DND-41 (cell line): Measurements from ENCODE around the gene B4GALT1.

Source experiments
- ATAC-seq: fragments of 200-7000 bp; cut with Tn5 transposase; 3 replicates; pipeline ENCODE4 v1.9.1; 2021; ENCODE audit warnings: low read depth; ENCODE audit not compliant: insufficient read depth
- DNase-seq: peaks from one replicate; pipeline ENCODE4 v3.0.0-alpha.2; 2020
- H2AFZ ChIP-seq: 2 replicates; pipeline ENCODE4 v1.6.0; 2012; ENCODE audit warnings: low read depth, low read length
- H3K27ac ChIP-seq: 2 replicates; pipeline ENCODE4 v1.5.1; 2012; ENCODE audit warnings: low read length, inconsistent platforms
- H3K27me3 ChIP-seq: fragments of 200-600 bp; sonication (generic); 2 replicates; pipeline ENCODE4 v1.6.0; 2012; ENCODE audit warnings: low read length, mild to moderate bottlenecking, inconsistent platforms; ENCODE audit not compliant: insufficient read depth, poor library complexity
- H3K36me3 ChIP-seq: 2 replicates; pipeline ENCODE4 v1.5.1; 2012; ENCODE audit warnings: low read length, inconsistent platforms; ENCODE audit not compliant: insufficient read depth
- H3K4me1 ChIP-seq: 2 replicates; pipeline ENCODE4 v1.5.1; 2012; ENCODE audit warnings: mild to moderate bottlenecking, low read length; ENCODE audit not compliant: insufficient read depth
- H3K4me2 ChIP-seq: 2 replicates; pipeline ENCODE4 v1.6.0; 2012; ENCODE audit warnings: mild to moderate bottlenecking, moderate library complexity, low read length, inconsistent platforms; ENCODE audit not compliant: insufficient read depth
- H3K4me3 ChIP-seq, 2 experiments: fragments of 200-600 bp in 1 of 2; shearing (Covaris generic) in 1 of 2; 2 replicates each; pipeline ENCODE4 v1.5.1; 2012 to 2016; ENCODE audit warnings: inconsistent platforms in 2 of 2, low read length in 2 of 2, mild to moderate bottlenecking in 2 of 2, low read depth in 1 of 2, moderate library complexity in 1 of 2
- H3K79me2 ChIP-seq: 2 replicates; pipeline ENCODE4 v1.6.0; 2012; ENCODE audit warnings: low read length, inconsistent platforms; ENCODE audit not compliant: insufficient read depth
- H3K9ac ChIP-seq: 2 replicates; pipeline ENCODE4 v1.6.0; 2012; ENCODE audit warnings: low read depth, mild to moderate bottlenecking, inconsistent platforms, low read length, moderate library complexity
- H3K9me3 ChIP-seq: 2 replicates; pipeline ENCODE4 v1.5.1; 2012; ENCODE audit warnings: low read length, moderate library complexity, mild to moderate bottlenecking, inconsistent platforms; ENCODE audit not compliant: insufficient read depth, severe bottlenecking
- H4K20me1 ChIP-seq: 2 replicates; pipeline ENCODE4 v1.6.0; 2012; ENCODE audit warnings: low read length; ENCODE audit not compliant: insufficient read depth
- EZH2 ChIP-seq: IDR thresholded peaks from 3 replicates; pipeline ENCODE4 v1.6.1; 2012; ENCODE audit warnings: borderline replicate concordance, low read depth, mild to moderate bottlenecking, moderate library complexity, low read length, inconsistent platforms; ENCODE audit not compliant: severe bottlenecking
- TF ChIP-seq, protein P1 (sequence below): IDR thresholded peaks from 2 replicates; pipeline ENCODE4 v1.5.1; 2012; ENCODE audit warnings: borderline replicate concordance, low read length, moderate library complexity, mild to moderate bottlenecking; ENCODE audit not compliant: poor library complexity, severe bottlenecking; ENCODE audit errors: extremely low read depth

B4GALT1 gene

DNA sequence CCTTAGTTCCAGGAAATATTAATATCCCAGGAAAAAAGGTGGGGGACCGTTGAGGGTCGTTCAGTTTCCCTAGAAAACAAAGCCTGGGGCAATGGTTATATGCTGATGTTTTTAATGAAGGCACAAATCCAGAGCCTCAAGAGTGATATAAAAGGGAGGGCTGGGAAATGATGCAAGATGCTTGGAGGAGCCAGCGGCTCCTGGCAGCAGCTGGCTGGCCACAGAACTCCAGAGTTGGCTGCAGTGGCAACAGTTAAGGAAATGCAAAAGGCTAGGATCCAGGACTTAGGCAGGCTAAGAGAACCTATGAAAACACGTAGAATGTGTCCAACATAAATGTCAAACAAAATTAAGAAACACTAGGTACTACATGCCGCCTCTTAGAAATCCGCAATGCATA lies 31.0 kb upstream of the B4GALT1 start:
- Histone ChIP-seq H3K4me2 (no peak overlapping the region), H3K9ac (no peak overlapping the region), H3K4me3 (no peak overlapping the region)

DNA sequence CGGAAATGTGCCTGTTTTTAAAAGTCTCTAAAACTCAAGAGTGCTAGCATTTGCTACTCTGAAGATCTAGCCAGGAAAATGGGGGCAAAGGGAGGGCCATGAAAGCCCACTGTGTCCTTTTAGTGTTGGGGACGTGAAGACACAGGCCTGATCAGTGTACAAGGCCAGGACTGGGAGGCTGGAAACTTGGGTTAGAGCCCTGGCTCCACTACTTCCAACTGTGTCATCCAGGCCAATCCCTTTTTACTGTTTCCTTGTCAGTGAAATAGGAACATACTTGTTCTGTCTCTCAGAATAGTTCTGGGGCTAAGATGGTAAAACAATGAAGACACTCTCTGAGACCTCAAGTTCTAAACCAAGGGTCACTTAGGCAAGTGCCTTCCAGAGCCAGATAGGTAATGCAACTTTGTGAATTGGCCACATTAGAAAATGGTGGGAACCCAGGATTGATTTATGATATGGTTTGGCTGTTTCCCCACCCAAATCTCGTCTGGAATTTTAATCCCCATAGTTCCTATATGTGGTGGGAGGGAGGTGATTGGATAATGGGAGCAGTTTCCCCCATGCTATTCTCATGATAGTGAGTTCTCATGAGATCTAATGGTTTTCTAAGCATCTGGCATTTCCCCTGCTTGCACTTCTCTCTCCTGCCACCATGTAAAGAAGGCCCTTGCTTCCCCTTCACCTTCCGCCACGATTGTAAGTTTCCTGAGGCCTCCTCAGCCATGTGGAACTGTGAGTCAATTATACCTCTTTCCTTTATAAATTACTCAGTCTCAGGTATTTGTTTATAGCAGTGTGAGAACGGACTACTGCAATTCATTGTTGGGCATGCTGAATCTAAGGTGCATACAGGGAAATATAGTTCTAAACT lies 30.4 kb upstream of the B4GALT1 start:
- DNase-seq (no peak), ATAC-seq (no peak)
- Histone ChIP-seq H2AFZ (no peak overlapping the region), H4K20me1 (no peaks in the 10 kb centered on the region), H3K27ac (no peak overlapping the region), H3K79me2 (no peaks in the 10 kb centered on the region), H3K9me3 (no peaks in the 10 kb centered on the region), H3K4me2 (no peak overlapping the region), H3K4me1 (0 out of 2 replicates have a peak, but pooled peaks cover 2% of the 10 kb centered on the region), H3K27me3 (peaks cover 3% of the 10 kb centered on the region), H3K9ac (no peak overlapping the region), H3K4me3 (no peak overlapping the region), H3K36me3 (no peaks in the 10 kb centered on the region)
- TF ChIP-seq, protein P1, sequence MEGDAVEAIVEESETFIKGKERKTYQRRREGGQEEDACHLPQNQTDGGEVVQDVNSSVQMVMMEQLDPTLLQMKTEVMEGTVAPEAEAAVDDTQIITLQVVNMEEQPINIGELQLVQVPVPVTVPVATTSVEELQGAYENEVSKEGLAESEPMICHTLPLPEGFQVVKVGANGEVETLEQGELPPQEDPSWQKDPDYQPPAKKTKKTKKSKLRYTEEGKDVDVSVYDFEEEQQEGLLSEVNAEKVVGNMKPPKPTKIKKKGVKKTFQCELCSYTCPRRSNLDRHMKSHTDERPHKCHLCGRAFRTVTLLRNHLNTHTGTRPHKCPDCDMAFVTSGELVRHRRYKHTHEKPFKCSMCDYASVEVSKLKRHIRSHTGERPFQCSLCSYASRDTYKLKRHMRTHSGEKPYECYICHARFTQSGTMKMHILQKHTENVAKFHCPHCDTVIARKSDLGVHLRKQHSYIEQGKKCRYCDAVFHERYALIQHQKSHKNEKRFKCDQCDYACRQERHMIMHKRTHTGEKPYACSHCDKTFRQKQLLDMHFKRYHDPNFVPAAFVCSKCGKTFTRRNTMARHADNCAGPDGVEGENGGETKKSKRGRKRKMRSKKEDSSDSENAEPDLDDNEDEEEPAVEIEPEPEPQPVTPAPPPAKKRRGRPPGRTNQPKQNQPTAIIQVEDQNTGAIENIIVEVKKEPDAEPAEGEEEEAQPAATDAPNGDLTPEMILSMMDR, result no peak
- TF ChIP-seq EZH2, result no peak

More for the DNA sequence above, 31.0 kb upstream of the B4GALT1 start:
- TF ChIP-seq, protein P1, result no peak
- no peak for TF ChIP-seq EZH2
- no peak for ATAC-seq
- DNase-seq, result no peak
- H3K4me1 ChIP-seq, result 0 out of 2 replicates have a peak, but pooled peaks cover 7% of the 10 kb centered on the region
- H2AFZ ChIP-seq, result no peak overlapping the region
- H3K79me2 ChIP-seq, result no peaks in the 10 kb centered on the region
- H4K20me1 ChIP-seq, result no peaks in the 10 kb centered on the region
- H3K27ac ChIP-seq, result no peak overlapping the region
- H3K36me3 ChIP-seq, result no peaks in the 10 kb centered on the region
- peaks cover 8% of the 10 kb centered on the region for H3K27me3 ChIP-seq
- H3K9me3 ChIP-seq, result no peaks in the 10 kb centered on the region

DNA sequence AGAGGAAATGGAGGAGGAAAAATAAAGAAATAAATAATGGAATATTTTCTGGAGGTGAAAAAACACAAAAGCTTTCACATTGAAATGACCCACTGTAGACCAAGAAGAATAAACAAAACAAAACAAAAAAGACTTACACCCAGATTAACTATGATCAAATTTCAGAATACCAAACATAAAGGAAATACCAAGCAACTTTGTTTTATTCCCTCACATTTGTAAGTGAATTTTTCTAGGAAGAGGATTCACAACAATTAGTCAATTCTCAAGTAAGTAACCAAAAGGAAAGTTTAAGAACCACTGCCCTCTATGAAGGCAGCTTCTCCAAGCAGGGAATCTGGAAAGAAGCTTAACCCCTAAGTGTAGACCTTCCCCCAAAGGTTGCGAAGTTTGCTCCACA lies 29.6 kb upstream of the B4GALT1 start:
- Histone ChIP-seq H3K27ac (no peak overlapping the region), H3K4me1 (no peaks in the 10 kb centered on the region), H3K4me2 (no peak overlapping the region), H3K79me2 (no peaks in the 10 kb centered on the region), H2AFZ (no peak overlapping the region), H3K36me3 (no peaks in the 10 kb centered on the region), H3K9me3 (no peaks in the 10 kb centered on the region), H4K20me1 (no peaks in the 10 kb centered on the region), H3K9ac (no peak overlapping the region), H3K4me3 (no peak overlapping the region), H3K27me3 (peaks cover 3% of the 10 kb centered on the region)
- no peak for DNase-seq
- TF ChIP-seq EZH2, result no peak
- TF ChIP-seq, protein P1, result no peak
- ATAC-seq, result no peak
